GM12878 (cell line): ENCODE results near the gene COQ7.

Experiments used
- IRF5 ChIP-seq: fragments of 450-650 bp; IDR thresholded peaks from 2 replicates; pipeline ENCODE4 v1.6.1; 2017; ENCODE audit warnings: borderline replicate concordance
- POLR2A ChIP-seq: IDR thresholded peaks from 2 replicates; pipeline ENCODE4 v1.6.1; 2011; ENCODE audit warnings: low read depth, mild to moderate bottlenecking, low read length
- SMC3 ChIP-seq: IDR thresholded peaks from 2 replicates; pipeline ENCODE4 v1.6.1; 2011; ENCODE audit warnings: low read length, improper control_type of control experiment, borderline replicate concordance

- TF ChIP-seq POLR2A (no peak), SMC3 (no peak), IRF5 (no peak)
These were observed 49.5 kb downstream of the COQ7 start for GRCh38 chr16:19116711-19117449.
